HG02759 (cell line): ENCODE measurements around the gene PPFIA3.

Experiments
- ATAC-seq: cut with Tn5 transposase; IDR thresholded peaks from one replicate; pipeline ENCODE4 v1.9.1; 2021; ENCODE audit warnings: mild to moderate bottlenecking, moderate library complexity; ENCODE audit not compliant: unreplicated experiment

Gene PPFIA3

GRCh38 chr19:49148784-49149651 lies 29.7 kb downstream of the PPFIA3 start:
- ATAC-seq = no peak

- no peak for ATAC-seq
These were observed 30.3 kb downstream of the PPFIA3 start for GRCh38 chr19:49149652-49150105.

- ATAC-seq = no peak
These were observed 31.0 kb downstream of the PPFIA3 start for GRCh38 chr19:49150106-49150943.

GRCh38 chr19:49150944-49151243 lies 31.6 kb downstream of the PPFIA3 start:
- no peak for ATAC-seq

- no peak for ATAC-seq
These were observed 32.1 kb downstream of the PPFIA3 start for GRCh38 chr19:49151267-49152118.

GRCh38 chr19:49152119-49152550 lies 32.8 kb downstream of the PPFIA3 start:
- ATAC-seq = no peak

GRCh38 chr19:49153167-49153809 lies 33.9 kb downstream of the PPFIA3 start:
- ATAC-seq = no peak

GRCh38 chr19:49154279-49154678 lies 34.9 kb downstream of the PPFIA3 start:
- no peak for ATAC-seq

GRCh38 chr19:49155005-49155819 lies 35.9 kb downstream of the PPFIA3 start, which contains the start of gene HRC:
TSS of gene HRC (minus strand) at chr19:49155396. CDS start at chr19:49155237, 159 bp downstream.
- ATAC-seq = no peak

- ATAC-seq = no peak
These were observed 36.5 kb downstream of the PPFIA3 start for GRCh38 chr19:49155820-49156346.

GRCh38 chr19:49157445-49158224 lies 38.3 kb downstream of the PPFIA3 start, which contains the start of gene TRPM4:
TSS of gene TRPM4 (plus strand) at chr19:49157792. CDS start at chr19:49157867, 75 bp downstream.
- no peak for ATAC-seq

- ATAC-seq = no peak
These were observed 41.3 kb downstream of the PPFIA3 start for GRCh38 chr19:49160450-49161189.

GRCh38 chr19:49161987-49162386 lies 42.6 kb downstream of the PPFIA3 start:
- ATAC-seq = no peak

- no peak for ATAC-seq
These were observed 45.9 kb downstream of the PPFIA3 start for GRCh38 chr19:49165111-49165750.

GRCh38 chr19:49165865-49166301 lies 46.5 kb downstream of the PPFIA3 start:
- ATAC-seq = no peak

GRCh38 chr19:49167857-49168409 lies 48.6 kb downstream of the PPFIA3 start:
- ATAC-seq = no peak

- no peak for ATAC-seq
These were observed 49.1 kb downstream of the PPFIA3 start for GRCh38 chr19:49168421-49168820.
